ENCODE results near the gene MVK.

MVK gene

DNA sequence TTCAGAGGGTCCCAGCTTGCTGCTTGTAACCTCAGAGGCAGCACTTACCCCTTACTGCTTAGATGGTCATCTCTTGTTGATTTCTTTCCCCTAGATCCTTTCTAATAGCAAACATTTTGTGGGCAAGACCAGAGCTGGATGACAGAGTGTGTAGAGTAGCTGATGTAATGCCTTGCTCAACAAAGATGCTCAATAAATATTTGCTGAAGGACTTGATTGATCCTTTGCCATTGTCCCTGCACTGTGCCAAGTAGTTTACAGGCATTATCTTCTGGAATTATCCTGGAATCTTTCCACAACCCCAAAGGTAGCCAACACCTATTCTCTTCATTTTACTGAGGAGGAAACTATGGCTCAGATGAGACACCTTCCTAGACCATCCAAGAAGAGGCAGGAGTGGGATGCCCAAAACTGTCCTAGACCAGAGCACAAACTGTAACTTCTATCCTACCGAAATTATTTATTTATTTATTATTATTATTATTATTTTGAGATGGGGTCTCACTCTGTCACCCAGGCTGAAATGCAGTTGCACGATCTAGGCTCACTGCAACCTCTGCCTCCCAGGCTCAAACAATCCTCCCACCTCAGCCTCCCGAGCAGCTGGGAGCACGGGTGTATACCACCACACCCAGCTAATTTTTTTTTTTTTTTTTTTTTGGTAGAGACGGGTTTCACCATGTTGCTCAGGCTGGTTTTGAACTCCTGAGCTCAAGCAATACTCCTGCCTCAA, 1.7 kb upstream of the MVK start:
- TF ChIP-seq, protein P1, sequence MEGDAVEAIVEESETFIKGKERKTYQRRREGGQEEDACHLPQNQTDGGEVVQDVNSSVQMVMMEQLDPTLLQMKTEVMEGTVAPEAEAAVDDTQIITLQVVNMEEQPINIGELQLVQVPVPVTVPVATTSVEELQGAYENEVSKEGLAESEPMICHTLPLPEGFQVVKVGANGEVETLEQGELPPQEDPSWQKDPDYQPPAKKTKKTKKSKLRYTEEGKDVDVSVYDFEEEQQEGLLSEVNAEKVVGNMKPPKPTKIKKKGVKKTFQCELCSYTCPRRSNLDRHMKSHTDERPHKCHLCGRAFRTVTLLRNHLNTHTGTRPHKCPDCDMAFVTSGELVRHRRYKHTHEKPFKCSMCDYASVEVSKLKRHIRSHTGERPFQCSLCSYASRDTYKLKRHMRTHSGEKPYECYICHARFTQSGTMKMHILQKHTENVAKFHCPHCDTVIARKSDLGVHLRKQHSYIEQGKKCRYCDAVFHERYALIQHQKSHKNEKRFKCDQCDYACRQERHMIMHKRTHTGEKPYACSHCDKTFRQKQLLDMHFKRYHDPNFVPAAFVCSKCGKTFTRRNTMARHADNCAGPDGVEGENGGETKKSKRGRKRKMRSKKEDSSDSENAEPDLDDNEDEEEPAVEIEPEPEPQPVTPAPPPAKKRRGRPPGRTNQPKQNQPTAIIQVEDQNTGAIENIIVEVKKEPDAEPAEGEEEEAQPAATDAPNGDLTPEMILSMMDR (IDR thresholded peaks at IDR 0.05; ENCODE audit: control insufficient read depth, extremely low read depth, insufficient read depth): no peak
- peak; percentile 79 for DNase-seq (ENCODE audit: low read depth)
- peak overlapping the region; percentile 91 for H3K4me3 ChIP-seq (ENCODE audit: low read depth, low read length)

DNA sequence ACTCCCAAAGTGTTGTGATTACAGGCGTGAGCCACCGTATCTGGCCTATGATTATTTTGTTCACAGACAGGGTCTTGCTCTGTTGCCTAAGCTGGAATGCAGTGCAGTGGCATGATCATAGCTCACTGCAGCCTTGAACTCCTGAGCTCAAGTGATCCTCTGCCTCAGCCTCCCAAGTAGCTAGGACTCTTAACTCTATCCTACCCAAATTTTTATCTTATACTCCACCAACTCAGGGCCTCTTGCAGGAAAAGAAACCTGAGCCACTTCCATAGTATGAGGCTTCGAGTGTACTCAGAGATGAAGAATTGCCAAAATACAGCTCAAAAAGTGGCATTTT, 1.1 kb upstream of the MVK start:
- no peak for DNase-seq (ENCODE audit: low read depth)
- peak overlapping the region; percentile 91 for H3K4me3 ChIP-seq (ENCODE audit: low read depth, low read length)
- TF ChIP-seq, protein P1 (IDR thresholded peaks at IDR 0.05; ENCODE audit: control insufficient read depth, extremely low read depth, insufficient read depth): no peak

DNA sequence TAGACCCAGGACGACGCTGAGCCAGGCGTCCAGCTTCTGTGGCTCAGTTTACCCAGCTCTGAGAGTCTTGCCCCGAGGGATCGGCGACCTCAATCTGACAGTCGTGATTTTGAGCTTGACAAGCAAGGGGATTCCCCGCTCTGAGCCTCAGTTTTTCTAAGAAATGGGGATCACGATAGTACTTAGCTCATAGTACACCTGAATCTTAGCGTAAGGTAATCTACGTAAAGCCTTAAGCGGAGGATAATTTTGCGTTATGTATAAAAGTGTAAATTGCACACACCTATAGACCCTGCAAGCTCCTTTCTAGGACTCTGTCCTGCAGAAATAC, 285 bp downstream of the MVK start:
- H3K4me3 ChIP-seq (ENCODE audit: low read depth, low read length): peak overlapping the region; percentile 91
- no peak for DNase-seq (ENCODE audit: low read depth)
- TF ChIP-seq, protein P1 (IDR thresholded peaks at IDR 0.05; ENCODE audit: control insufficient read depth, extremely low read depth, insufficient read depth): no peak

DNA sequence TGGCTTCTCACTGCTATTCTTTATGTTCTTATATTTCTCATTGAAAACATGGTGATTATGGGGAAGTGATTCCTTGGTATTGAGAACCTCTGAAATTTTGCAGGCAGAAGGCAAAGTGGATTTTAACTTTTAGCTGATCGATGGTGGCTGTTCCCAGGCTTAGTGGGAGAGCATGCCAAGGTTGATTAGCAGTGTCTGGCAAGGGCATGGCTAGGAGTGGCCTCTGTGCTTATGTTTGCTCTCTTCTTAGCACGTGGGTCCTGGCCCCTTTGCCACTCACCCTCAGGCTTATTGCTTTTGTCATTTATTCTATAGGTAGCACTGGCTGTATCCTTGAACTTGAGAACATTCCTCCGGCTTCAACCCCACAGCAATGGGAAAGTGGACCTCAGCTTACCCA, 2.1 kb downstream of the MVK start:
- DNase-seq (ENCODE audit: low read depth): no peak
- H3K4me3 ChIP-seq (ENCODE audit: low read depth, low read length): no peak overlapping the region
- TF ChIP-seq, protein P1 (IDR thresholded peaks at IDR 0.05; ENCODE audit: control insufficient read depth, extremely low read depth, insufficient read depth): no peak

DNA sequence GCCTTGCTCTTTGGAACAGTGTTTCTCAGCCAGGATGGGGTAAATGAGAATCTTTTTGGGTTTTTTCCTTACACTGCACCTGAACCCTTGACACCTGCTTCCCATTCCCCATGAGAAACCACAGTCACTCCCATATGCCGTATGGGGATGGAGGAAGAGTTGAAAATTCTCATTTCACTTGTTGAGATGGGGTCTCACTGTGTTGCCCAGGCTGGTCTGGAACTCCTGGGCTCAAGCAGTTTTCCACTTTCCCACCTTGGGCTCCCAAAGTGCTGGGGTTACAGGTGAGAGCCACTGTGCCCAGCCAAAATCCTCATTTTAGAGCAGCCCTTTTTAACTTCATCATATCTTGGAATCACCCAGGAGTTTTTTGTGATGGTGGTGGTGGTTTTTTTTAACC, 3.7 kb downstream of the MVK start:
- TF ChIP-seq, protein P1 (IDR thresholded peaks at IDR 0.05; ENCODE audit: control insufficient read depth, extremely low read depth, insufficient read depth): no peak
- H3K4me3 ChIP-seq (ENCODE audit: low read depth, low read length): no peak overlapping the region
- DNase-seq (ENCODE audit: low read depth): no peak

DNA sequence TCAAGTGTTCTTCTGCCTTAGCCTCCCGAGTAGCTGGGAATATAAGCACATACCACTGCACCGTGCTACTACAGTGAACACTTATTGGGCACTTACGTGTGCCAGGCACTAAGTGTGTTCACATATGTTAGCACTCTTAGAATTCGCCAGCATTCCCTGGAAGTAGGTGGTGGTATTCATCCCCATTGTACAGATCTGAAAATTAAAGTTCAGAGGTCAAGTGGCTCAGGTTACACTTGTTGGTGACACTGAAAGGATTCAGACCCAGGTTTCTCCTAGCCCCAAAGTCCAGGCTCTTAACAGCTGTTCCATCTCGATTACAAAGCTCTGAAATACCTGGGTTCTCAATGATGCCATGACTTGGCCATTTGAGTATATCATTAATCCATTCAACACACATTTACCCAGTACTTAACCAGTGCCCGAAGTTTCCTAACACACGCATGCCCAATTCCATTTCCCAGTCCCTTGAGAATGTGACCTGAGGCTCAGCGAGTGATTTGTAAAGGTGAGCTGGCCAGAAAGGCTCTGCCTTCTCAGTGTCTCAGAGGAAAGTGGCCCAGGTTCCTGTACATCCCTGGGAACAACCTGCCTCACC, 4.8 kb downstream of the MVK start:
- no peak for DNase-seq (ENCODE audit: low read depth)
- no peak overlapping the region for H3K4me3 ChIP-seq (ENCODE audit: low read depth, low read length)
- TF ChIP-seq, protein P1 (IDR thresholded peaks at IDR 0.05; ENCODE audit: control insufficient read depth, extremely low read depth, insufficient read depth): no peak

DNA sequence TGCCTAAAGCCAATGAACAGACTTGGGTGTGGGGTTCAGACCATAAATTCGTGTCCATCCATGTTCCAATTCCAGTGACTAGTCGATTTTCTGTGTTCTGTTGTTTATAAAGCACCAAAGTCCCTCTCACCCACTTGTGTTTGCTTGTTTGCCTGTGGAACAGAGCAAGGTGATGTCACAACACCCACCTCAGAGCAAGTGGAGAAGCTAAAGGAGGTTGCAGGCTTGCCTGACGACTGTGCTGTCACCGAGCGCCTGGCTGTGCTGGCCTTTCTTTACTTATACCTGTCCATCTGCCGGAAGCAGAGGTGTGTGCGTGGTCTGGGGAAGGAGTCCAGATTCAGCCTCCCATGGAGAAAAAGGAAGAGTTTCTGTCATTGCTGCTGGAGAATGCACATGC, 6.0 kb downstream of the MVK start:
- TF ChIP-seq, protein P1 (IDR thresholded peaks at IDR 0.05; ENCODE audit: control insufficient read depth, extremely low read depth, insufficient read depth): no peak
- DNase-seq (ENCODE audit: low read depth): no peak
- no peak overlapping the region for H3K4me3 ChIP-seq (ENCODE audit: low read depth, low read length)
